Measurements from ENCODE around the gene PDK2. TPM values are rescaled to one million over a fixed set of nuclear protein-coding genes. Genes with fewer than 3 reads are reported as not detected.

The PDK2 gene
- total and polyA plus RNA-seq, 12 donors: 88.1 to 337 (median 225) TPM

- peak overlapping the region in 1 of 10 donors; percentile 21 for H3K27ac ChIP-seq
- no peak overlapping the region for H3K4me3 ChIP-seq
- H3K36me3 ChIP-seq: peaks cover 0 to 82% (median 32%) of the 10 kb centered on the region in 9 donors
- peaks cover 9 to 48% (median 29%) of the 10 kb centered on the region in 9 donors for H3K4me1 ChIP-seq
- no peak for TF ChIP-seq CTCF (IDR thresholded peaks at IDR 0.05)
- no peak for DNase-seq
- ATAC-seq: no peak
- no peaks in the 10 kb centered on the region for H3K27me3 ChIP-seq
- intact Hi-C loops (cut with DNase I): no loop called here
- no peaks in the 10 kb centered on the region for H3K9me3 ChIP-seq
- 69 to 73% methylated on average over 13 of the region's 13 CpGs for WGBS, 2 donors
Measured at GRCh38 chr17:50106393-50107131, 11.4 kb downstream of the PDK2 start.

GRCh38 chr17:50107790-50108414 is 12.8 kb downstream of the PDK2 start:
- Histone ChIP-seq H3K36me3 (peaks cover 0 to 77% (median 32%) of the 10 kb centered on the region in 9 donors), H3K27ac (peak overlapping the region in 9 of 10 donors; percentile 8 to 98 (median 67)), H3K9me3 (no peaks in the 10 kb centered on the region), H3K4me3 (no peak overlapping the region), H3K27me3 (no peaks in the 10 kb centered on the region), H3K4me1 (peaks cover 18 to 48% (median 36%) of the 10 kb centered on the region in 9 donors)
- no peak for TF ChIP-seq CTCF (IDR thresholded peaks at IDR 0.05)
- intact Hi-C loops (cut with DNase I): no loop called here
- WGBS, 2 donors: 82 to 85% methylated on average over 10 of the region's 10 CpGs
- ATAC-seq (no peak), DNase-seq (no peak)

- ATAC-seq (no peak), DNase-seq (no peak)
- H3K4me1 ChIP-seq: peaks cover 18 to 48% (median 36%) of the 10 kb centered on the region in 9 donors
- intact Hi-C loops (cut with DNase I): no loop called here
- no peak for TF ChIP-seq CTCF (IDR thresholded peaks at IDR 0.05)
- H3K27ac ChIP-seq: peak overlapping the region in 9 of 10 donors; percentile 8 to 98 (median 67)
- H3K27me3 ChIP-seq: no peaks in the 10 kb centered on the region
- no peaks in the 10 kb centered on the region for H3K9me3 ChIP-seq
- peaks cover 0 to 70% (median 32%) of the 10 kb centered on the region in 9 donors for H3K36me3 ChIP-seq
- no peak overlapping the region for H3K4me3 ChIP-seq
- 69 to 75% methylated on average over 9 of the region's 9 CpGs for WGBS, 2 donors
Measured at GRCh38 chr17:50108556-50108955, 13.4 kb downstream of the PDK2 start.

GRCh38 chr17:50109207-50109606 is 14.1 kb downstream of the PDK2 start:
- ATAC-seq (no peak), DNase-seq (no peak)
- no peak for TF ChIP-seq CTCF (IDR thresholded peaks at IDR 0.05)
- WGBS, 2 donors: 75 to 83% methylated on average over 7 of the region's 7 CpGs
- H3K9me3 ChIP-seq: no peaks in the 10 kb centered on the region
- peaks cover 18 to 50% (median 41%) of the 10 kb centered on the region in 9 donors for H3K4me1 ChIP-seq
- no peaks in the 10 kb centered on the region for H3K27me3 ChIP-seq
- H3K4me3 ChIP-seq: no peak overlapping the region
- intact Hi-C loops (cut with DNase I): no loop called here
- peak overlapping the region in 9 of 10 donors; percentile 28 to 98 (median 95) for H3K27ac ChIP-seq
- H3K36me3 ChIP-seq: peaks cover 0 to 64% (median 29%) of the 10 kb centered on the region in 9 donors

All from heart right ventricle (tissue), 16 donors.